MCF 10A (cell line): ENCODE data around the gene NKRF. TPM values are rescaled to one million over a fixed set of nuclear protein-coding genes. Genes with fewer than 3 reads are reported as not detected.

Experiments
- BruUV-seq: library from RNA; stranded (reverse); fragments of 400-500 nt; replicated peaks from 2 replicates; lab custom pipeline; 2021; lab: Mats Ljungman, UMichigan
- CTCF ChIA-PET: fragments of 300-600 bp; sonication (Branson Sonifier 250); formaldehyde crosslinking; extraction: SDS; loops from one replicate; lab custom pipeline; 2021; ENCODE audit warnings: antibody characterized with exemption, inconsistent platforms; lab: Yijun Ruan, JAX
- POLR2A ChIA-PET: fragments of 300-600, 350-650 bp; sonication (Branson Sonifier 250); formaldehyde crosslinking; extraction: SDS; loops from one replicate; lab custom pipeline; 2020; ENCODE audit warnings: antibody characterized with exemption, inconsistent platforms; lab: Yijun Ruan, JAX
- DNase-seq: peaks from one replicate; pipeline ENCODE4 v3.0.0-alpha.2; 2018; ENCODE audit not compliant: unreplicated experiment
- H3K27ac Mint-ChIP-seq: one replicate; pipeline ENCODE4 v1.8.0; 2022; ENCODE audit warnings: mild to moderate bottlenecking, low read depth, mixed read lengths; ENCODE audit not compliant: unreplicated experiment
- H3K27me3 Mint-ChIP-seq: one replicate; pipeline ENCODE4 v1.8.0; 2022; ENCODE audit warnings: mixed read lengths; ENCODE audit not compliant: insufficient read depth, unreplicated experiment
- H3K36me3 Mint-ChIP-seq: one replicate; pipeline ENCODE4 v1.8.0; 2022; ENCODE audit warnings: mild to moderate bottlenecking, moderate library complexity, mixed read lengths; ENCODE audit not compliant: insufficient read depth, unreplicated experiment
- H3K4me1 Mint-ChIP-seq: one replicate; pipeline ENCODE4 v1.8.0; 2022; ENCODE audit warnings: mixed read lengths; ENCODE audit not compliant: insufficient read depth, unreplicated experiment
- H3K4me3 Mint-ChIP-seq: one replicate; pipeline ENCODE4 v1.8.0; 2022; ENCODE audit warnings: mild to moderate bottlenecking, moderate library complexity, mixed read lengths; ENCODE audit not compliant: unreplicated experiment
- H3K9me3 Mint-ChIP-seq: one replicate; pipeline ENCODE4 v1.8.0; 2022; ENCODE audit warnings: mixed read lengths; ENCODE audit not compliant: unreplicated experiment
- intact Hi-C: fragments of 100-400 bp; cut with micrococcal nuclease; formaldehyde crosslinking; loops from 2 replicates; pipeline ENCODE4 v1.14.1; 2022
- total RNA-seq: library from RNA; stranded (reverse); gene quantifications from 2 replicates; pipeline ENCODE4 v1.2.3, GENCODE V29; 2022
- TF ChIP-seq, protein P1 (sequence below): fragments of 200-600 bp; IDR thresholded peaks from one replicate; pipeline ENCODE4 v1.8.0; 2022; ENCODE audit warnings: antibody characterized with exemption, mild to moderate bottlenecking; ENCODE audit not compliant: unreplicated experiment

The NKRF gene
- total RNA-seq, 1 experiment from 2014 or later = 16.1 TPM

DNA sequence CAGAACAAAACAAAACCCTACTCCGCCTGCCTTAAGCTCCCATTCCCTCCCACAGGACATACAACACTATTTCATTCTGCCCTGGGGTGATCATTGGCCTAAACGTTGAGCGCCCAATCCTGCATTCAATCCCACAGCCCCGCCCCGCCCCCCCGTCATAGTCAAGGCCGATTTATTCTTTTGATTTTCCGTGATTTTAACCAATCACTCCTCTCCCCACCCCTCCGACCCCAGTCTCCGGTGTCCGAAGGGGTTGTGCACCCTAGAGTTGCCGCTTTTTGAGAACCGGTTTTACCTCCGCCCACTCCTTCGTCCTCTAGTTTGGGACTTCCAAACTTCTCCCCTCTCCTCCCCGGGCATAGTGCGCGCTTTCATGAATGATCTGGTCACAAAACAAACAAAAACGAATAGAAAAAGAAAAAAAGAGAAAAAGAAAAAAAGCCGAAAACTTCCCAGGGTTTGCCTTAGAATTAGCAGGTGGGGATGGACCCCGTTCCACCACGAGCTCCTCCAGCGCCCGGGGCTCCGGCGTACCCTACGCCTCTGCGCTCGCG lies 32.3 kb downstream of the NKRF start:
- ChIA-PET CTCF (interaction anchor here (0.5 to 1.7 kb wide), 4 partner anchors 10 to 93 kb away, joined by 3 to 7 read pairs (median 4); no protein-coding TSS in a partner anchor), POLR2A (interaction anchor here (0.5 to 2.7 kb wide), 15 partner anchors 9 to 677 kb away, joined by 3 to 48 read pairs (median 4); partner anchors contain the start of genes NKRF, RPL39, STEEP1 and ZBTB33)
- no TSS peak for BruUV-seq
- TF ChIP-seq, protein P1, sequence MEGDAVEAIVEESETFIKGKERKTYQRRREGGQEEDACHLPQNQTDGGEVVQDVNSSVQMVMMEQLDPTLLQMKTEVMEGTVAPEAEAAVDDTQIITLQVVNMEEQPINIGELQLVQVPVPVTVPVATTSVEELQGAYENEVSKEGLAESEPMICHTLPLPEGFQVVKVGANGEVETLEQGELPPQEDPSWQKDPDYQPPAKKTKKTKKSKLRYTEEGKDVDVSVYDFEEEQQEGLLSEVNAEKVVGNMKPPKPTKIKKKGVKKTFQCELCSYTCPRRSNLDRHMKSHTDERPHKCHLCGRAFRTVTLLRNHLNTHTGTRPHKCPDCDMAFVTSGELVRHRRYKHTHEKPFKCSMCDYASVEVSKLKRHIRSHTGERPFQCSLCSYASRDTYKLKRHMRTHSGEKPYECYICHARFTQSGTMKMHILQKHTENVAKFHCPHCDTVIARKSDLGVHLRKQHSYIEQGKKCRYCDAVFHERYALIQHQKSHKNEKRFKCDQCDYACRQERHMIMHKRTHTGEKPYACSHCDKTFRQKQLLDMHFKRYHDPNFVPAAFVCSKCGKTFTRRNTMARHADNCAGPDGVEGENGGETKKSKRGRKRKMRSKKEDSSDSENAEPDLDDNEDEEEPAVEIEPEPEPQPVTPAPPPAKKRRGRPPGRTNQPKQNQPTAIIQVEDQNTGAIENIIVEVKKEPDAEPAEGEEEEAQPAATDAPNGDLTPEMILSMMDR = no peak
- Mint-ChIP-seq H3K27ac (peak overlapping the region; percentile 93), H3K9me3 (no peaks in the 10 kb centered on the region), H3K36me3 (peaks cover 6% of the 10 kb centered on the region), H3K4me1 (peaks cover 6% of the 10 kb centered on the region), H3K27me3 (no peaks in the 10 kb centered on the region), H3K4me3 (peak overlapping the region; percentile 76)
- intact Hi-C loops = loop anchor here (1.0 kb wide), 1 partner anchor 58 kb away; no protein-coding TSS in a partner anchor
- peak; percentile 42 for DNase-seq

DNA sequence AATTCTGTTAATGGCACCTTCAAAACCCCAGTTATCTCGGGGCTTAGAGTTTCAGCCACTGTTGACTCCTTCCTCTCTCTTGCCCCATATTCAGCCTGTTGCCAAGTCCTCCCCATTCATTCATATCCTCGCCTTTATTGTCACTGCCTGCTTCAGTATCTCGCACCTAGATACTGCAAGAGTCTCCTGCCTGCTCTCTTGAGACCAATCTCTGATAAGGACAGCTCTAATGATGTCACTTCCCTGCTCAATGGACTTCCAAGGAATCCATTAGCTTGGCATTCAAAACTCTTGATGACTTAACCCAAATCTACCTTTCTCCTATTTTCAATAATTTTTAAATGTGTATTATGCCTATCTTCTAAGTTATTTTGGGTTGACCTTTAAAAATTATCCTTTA lies 33.0 kb downstream of the NKRF start:
- CTCF ChIA-PET = interaction anchor here (0.6 to 1.4 kb wide), 4 partner anchors 11 to 58 kb away, joined by 3 to 5 read pairs (median 4); no protein-coding TSS in a partner anchor

DNA sequence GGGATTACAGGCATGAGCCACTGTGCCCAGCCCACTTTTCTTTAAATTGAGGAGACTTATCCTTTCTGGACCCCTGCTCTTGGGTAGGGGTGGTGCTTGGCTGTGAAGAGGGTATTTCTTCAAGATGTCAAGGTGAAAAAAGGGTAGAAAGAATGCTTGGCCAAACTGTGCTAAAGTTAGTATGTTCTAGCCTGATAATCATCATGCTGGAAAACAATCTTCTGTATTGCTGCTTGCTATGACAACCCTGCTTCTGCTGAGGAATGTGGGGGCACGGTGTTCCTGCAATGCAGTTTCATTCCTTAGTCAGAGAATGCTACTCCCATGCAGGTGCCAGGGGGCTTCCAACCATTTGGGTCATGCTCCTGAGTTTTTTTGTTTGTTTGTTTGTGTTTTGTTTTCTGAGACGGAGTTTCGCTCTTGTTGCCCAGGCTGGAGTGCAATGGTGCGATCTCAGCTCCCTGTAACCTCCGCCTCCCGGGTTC lies 35.8 kb downstream of the NKRF start:
- Mint-ChIP-seq H3K36me3 (no peaks in the 10 kb centered on the region), H3K4me3 (no peak overlapping the region), H3K4me1 (peaks cover 6% of the 10 kb centered on the region), H3K9me3 (no peaks in the 10 kb centered on the region), H3K27ac (no peak overlapping the region), H3K27me3 (no peaks in the 10 kb centered on the region)
- no TSS peak for BruUV-seq
- TF ChIP-seq, protein P1 = no peak
- POLR2A ChIA-PET = no interaction called here
- no peak for DNase-seq
- CTCF ChIA-PET = no interaction called here
- intact Hi-C loops = no loop called here

More for the DNA sequence above, 33.0 kb downstream of the NKRF start:
- H3K36me3 Mint-ChIP-seq = peaks cover 6% of the 10 kb centered on the region
- peak overlapping the region; percentile 76 for H3K4me3 Mint-ChIP-seq
- H3K27me3 Mint-ChIP-seq = no peaks in the 10 kb centered on the region
- intact Hi-C loops = no loop called here
- H3K9me3 Mint-ChIP-seq = no peaks in the 10 kb centered on the region
- POLR2A ChIA-PET = interaction anchor here (1.1 to 2.7 kb wide), 10 partner anchors 8 to 218 kb away, joined by 3 to 48 read pairs (median 6); partner anchors contain the start of genes NKRF, RPL39 and STEEP1
- H3K4me1 Mint-ChIP-seq = peaks cover 6% of the 10 kb centered on the region
- no peak for DNase-seq
- TF ChIP-seq, protein P1 = no peak
- H3K27ac Mint-ChIP-seq = no peak overlapping the region
- no TSS peak for BruUV-seq

DNA sequence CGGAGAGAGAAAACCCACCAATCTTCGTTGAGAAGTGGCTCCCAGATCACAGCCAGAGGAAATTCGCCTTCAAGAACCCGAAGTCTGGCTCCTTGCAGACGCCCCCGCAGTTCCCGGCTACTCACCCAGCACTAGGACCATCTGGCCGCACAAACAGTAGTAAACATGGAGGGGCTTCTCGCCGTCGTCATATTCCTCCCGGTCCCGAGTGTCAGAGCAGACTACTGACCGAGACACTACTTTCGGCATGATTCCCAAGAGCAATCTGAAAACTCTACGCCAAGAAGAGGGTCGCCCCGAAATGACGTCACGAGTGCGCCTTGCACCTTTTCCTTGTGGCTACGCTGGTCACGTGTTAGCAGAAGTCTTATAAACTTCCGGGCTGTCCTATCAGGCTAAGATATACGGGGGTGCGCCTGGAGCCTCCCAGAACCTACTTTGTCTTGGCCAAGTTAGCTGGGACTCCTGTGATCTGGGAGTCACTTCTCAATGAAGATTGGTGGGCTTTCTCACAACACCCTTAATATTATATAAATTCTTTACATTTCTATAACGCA lies 41.0 kb downstream of the NKRF start, which contains the start of gene STEEP1:
STEEP1 (minus strand) TSS at position 303 of the 557 bp plus-strand sequence; CDS start at position 249, 54 bp downstream.
- no TSS peak for BruUV-seq
- intact Hi-C loops = no loop called here
- DNase-seq = peak; percentile 91
- H3K4me1 Mint-ChIP-seq = no peaks in the 10 kb centered on the region
- ChIA-PET CTCF (interaction anchor here (0.5 to 0.6 kb wide), 2 partner anchors 242 to 1584 kb away, joined by 3 read pairs; no protein-coding TSS in a partner anchor), POLR2A (interaction anchor here (0.6 to 1.9 kb wide), 7 partner anchors 9 to 141 kb away, joined by 3 to 18 read pairs (median 5); partner anchors contain the start of genes NKRF and UBE2A)
- H3K27me3 Mint-ChIP-seq = peaks cover 17% of the 10 kb centered on the region
- no peaks in the 10 kb centered on the region for H3K36me3 Mint-ChIP-seq
- H3K4me3 Mint-ChIP-seq = peak within 1 kb of the TSS; percentile 77
- no peaks in the 10 kb centered on the region for H3K9me3 Mint-ChIP-seq
- H3K27ac Mint-ChIP-seq = peak within 1 kb of the TSS; percentile 86
- TF ChIP-seq, protein P1 = no peak
